Endothelial cell of umbilical vein (primary cell): ENCODE measurements around the gene NCK2. TPM values are rescaled to one million over a fixed set of nuclear protein-coding genes. Genes with fewer than 3 reads are reported as not detected.

Experiments used
- BruUV-seq: library from RNA; stranded (reverse); fragments of 400-500 nt; replicated peaks from 2 replicates; lab custom pipeline; 2021; lab: Mats Ljungman, UMichigan
- CTCF ChIA-PET: fragments of 300-600, 350-600 bp; sonication (Branson Sonifier 250); formaldehyde crosslinking; loops from one replicate; lab custom pipeline; 2021; ENCODE audit warnings: antibody characterized with exemption, inconsistent platforms; lab: Charles Lee
- POLR2A ChIA-PET: fragments of 300-600, 350-600 bp; sonication (Branson Sonifier 250); formaldehyde crosslinking; loops from one replicate; lab custom pipeline; 2021; ENCODE audit warnings: antibody characterized with exemption, inconsistent platforms; lab: Charles Lee
- DNase-seq: peaks from one replicate; pipeline ENCODE4 v3.0.0-alpha.2; 2011; ENCODE audit warnings: low read depth, low spot score
- FAIRE-seq: peaks from 2 replicates; lab custom pipeline; 2011; peaks lifted over from hg19 to GRCh38; lab: Jason Lieb, UNC
- H2AFZ ChIP-seq: 2 replicates; pipeline ENCODE4 v1.6.0; 2012; ENCODE audit warnings: low read depth, low read length, control low read depth, inconsistent platforms
- H3K27ac ChIP-seq: 2 replicates; pipeline ENCODE4 v1.5.1; 2011; ENCODE audit warnings: low read depth, mild to moderate bottlenecking, control low read depth, low read length, moderate library complexity; ENCODE audit not compliant: insufficient read depth
- H3K27me3 ChIP-seq, 2 experiments: 2 replicates each; pipeline versions ENCODE4 v1.6.0 to v1.6.1; 2011; ENCODE audit warnings: low read length in 2 of 2, mixed read lengths in 1 of 2; ENCODE audit not compliant: control insufficient read depth in 2 of 2, insufficient read depth in 2 of 2
- H3K36me3 ChIP-seq, 2 experiments: 2 replicates in 1 of 2; 3 replicates in 1 of 2; pipeline ENCODE4 v1.5.1; 2011; ENCODE audit warnings: low read length in 2 of 2, mild to moderate bottlenecking in 1 of 2, moderate library complexity in 1 of 2; ENCODE audit not compliant: control insufficient read depth in 2 of 2, insufficient read depth in 2 of 2; ENCODE audit errors: extremely low read depth in 1 of 2
- H3K4me1 ChIP-seq: 3 replicates; pipeline ENCODE4 v1.5.1; 2011; ENCODE audit warnings: mild to moderate bottlenecking, low read length; ENCODE audit not compliant: control insufficient read depth, insufficient read depth; ENCODE audit errors: extremely low read depth
- H3K4me2 ChIP-seq: 2 replicates; pipeline ENCODE4 v1.6.1; 2011; ENCODE audit warnings: low read length, control low read depth, mixed read lengths; ENCODE audit not compliant: insufficient read depth
- H3K4me3 ChIP-seq, 3 experiments: fragments of 200-600 bp in 1 of 3; sonication (generic), shearing (Covaris generic) in 1 of 3; replicated peaks in 1 of 3; 2 replicates each; pipeline ENCODE4 v1.5.1; 2011 to 2016; ENCODE audit warnings: control low read depth in 3 of 3, low read length in 3 of 3, mild to moderate bottlenecking in 2 of 3, inconsistent platforms in 1 of 3, low read depth in 1 of 3, moderate library complexity in 1 of 3; ENCODE audit not compliant: insufficient read depth in 1 of 3
- H3K79me2 ChIP-seq: 2 replicates; pipeline ENCODE4 v1.6.0; 2012; ENCODE audit warnings: low read length, inconsistent platforms; ENCODE audit not compliant: control insufficient read depth, insufficient read depth
- H3K9ac ChIP-seq: replicated peaks from 2 replicates; pipeline ENCODE3; 2011; ENCODE audit warnings: low read length, control low read depth; ENCODE audit not compliant: insufficient read depth; ENCODE audit errors: extremely low read depth
- H3K9me1 ChIP-seq: replicated peaks from 3 replicates; pipeline ENCODE4 v1.6.0; 2011; ENCODE audit warnings: mild to moderate bottlenecking, low read length; ENCODE audit not compliant: control insufficient read depth, insufficient read depth; ENCODE audit errors: extremely low read depth
- H3K9me3 ChIP-seq: replicated peaks from 2 replicates; pipeline ENCODE4 v1.5.1; 2012; ENCODE audit warnings: low read length, inconsistent platforms; ENCODE audit not compliant: control insufficient read depth, insufficient read depth
- H4K20me1 ChIP-seq: replicated peaks from 2 replicates; pipeline ENCODE3; 2011; ENCODE audit warnings: mild to moderate bottlenecking, low read length; ENCODE audit not compliant: control insufficient read depth, insufficient read depth; ENCODE audit errors: extremely low read depth
- EZH2 ChIP-seq: IDR thresholded peaks from 2 replicates; pipeline ENCODE4 v1.6.1; 2012; ENCODE audit warnings: borderline replicate concordance, low read depth, mild to moderate bottlenecking, moderate library complexity, low read length, inconsistent platforms; ENCODE audit not compliant: severe bottlenecking
- FOS ChIP-seq: IDR thresholded peaks from 2 replicates; pipeline ENCODE4 v1.6.1; 2011; ENCODE audit warnings: mild to moderate bottlenecking, low read length, moderate library complexity, borderline replicate concordance; ENCODE audit not compliant: insufficient read depth
- GATA2 ChIP-seq: IDR thresholded peaks from 2 replicates; pipeline ENCODE4 v1.7.0; 2011; ENCODE audit warnings: low read depth, mild to moderate bottlenecking, moderate library complexity, mixed read lengths, low read length; ENCODE audit not compliant: insufficient read length, insufficient read depth
- JUN ChIP-seq: IDR thresholded peaks from 2 replicates; pipeline ENCODE4 v1.6.1; 2011; ENCODE audit warnings: borderline replicate concordance, low read depth; ENCODE audit not compliant: insufficient read length, insufficient read depth
- MYC ChIP-seq: IDR thresholded peaks from one replicate; pipeline ENCODE4 v1.6.1; 2011; ENCODE audit warnings: mild to moderate bottlenecking, low read depth, low read length
- POLR2A ChIP-seq: IDR thresholded peaks from 2 replicates; pipeline ENCODE4 v1.6.1; 2012; ENCODE audit warnings: low read depth, mild to moderate bottlenecking, control low read depth, low read length
- POLR2AphosphoS5 ChIP-seq: IDR thresholded peaks from 2 replicates; pipeline ENCODE4 v1.6.1; 2012; ENCODE audit warnings: low read depth, mild to moderate bottlenecking, control low read depth, low read length, moderate library complexity; ENCODE audit not compliant: insufficient read depth
- dilution Hi-C: fragments of 300-500 bp; cut with MboI; formaldehyde crosslinking; loops from one replicate; pipeline ENCODE4 v1.15.0; 2019; ENCODE audit warnings: low sequenced_read_pairs; ENCODE audit not compliant: extremely low pct_ligation_motif_present
- intact Hi-C: fragments of 100-400 bp; cut with micrococcal nuclease; formaldehyde crosslinking; loops from one replicate; pipeline ENCODE4 v1.10.0; 2022
- polyA plus RNA-seq, 4 experiments: library from polyadenylated mRNA; depleted of rRNA in 3 of 4; stranded (reverse) in 3 of 4; unstranded in 1 of 4; fragments of >200 nt; gene quantifications; 2 replicates each; pipeline versions ENCODE4 v1.2.1 to v1.2.3, GENCODE V29; 2011 to 2012; ENCODE audit warnings: missing spikeins in 1 of 4
- total RNA-seq: library from RNA; stranded (reverse); gene quantifications from 2 replicates; pipeline ENCODE4 v1.2.3, GENCODE V29; 2021
- TF ChIP-seq, protein P1 (sequence below), 2 donors: IDR thresholded peaks; 1 replicate in 1 of 2; 2 replicates in 1 of 2; pipeline ENCODE4 v1.5.1; 2011; ENCODE audit warnings: low read length in 2 of 2, mild to moderate bottlenecking in 2 of 2, moderate library complexity in 2 of 2, control low read depth in 1 of 2, inconsistent platforms in 1 of 2, low read depth in 1 of 2; ENCODE audit not compliant: insufficient read depth in 1 of 2; ENCODE audit errors: extremely low read depth in 1 of 2
- TF ChIP-seq, protein P2 (sequence below): IDR thresholded peaks from 2 replicates; pipeline ENCODE4 v1.6.1; 2011; ENCODE audit not compliant: insufficient read depth, insufficient read length

NCK2 gene
- total and polyA plus RNA-seq, 2 donors (not counting 3 experiments of a cell fraction or from before 2014, with no cell fraction given) = 23.8 to 39.1 TPM

DNA sequence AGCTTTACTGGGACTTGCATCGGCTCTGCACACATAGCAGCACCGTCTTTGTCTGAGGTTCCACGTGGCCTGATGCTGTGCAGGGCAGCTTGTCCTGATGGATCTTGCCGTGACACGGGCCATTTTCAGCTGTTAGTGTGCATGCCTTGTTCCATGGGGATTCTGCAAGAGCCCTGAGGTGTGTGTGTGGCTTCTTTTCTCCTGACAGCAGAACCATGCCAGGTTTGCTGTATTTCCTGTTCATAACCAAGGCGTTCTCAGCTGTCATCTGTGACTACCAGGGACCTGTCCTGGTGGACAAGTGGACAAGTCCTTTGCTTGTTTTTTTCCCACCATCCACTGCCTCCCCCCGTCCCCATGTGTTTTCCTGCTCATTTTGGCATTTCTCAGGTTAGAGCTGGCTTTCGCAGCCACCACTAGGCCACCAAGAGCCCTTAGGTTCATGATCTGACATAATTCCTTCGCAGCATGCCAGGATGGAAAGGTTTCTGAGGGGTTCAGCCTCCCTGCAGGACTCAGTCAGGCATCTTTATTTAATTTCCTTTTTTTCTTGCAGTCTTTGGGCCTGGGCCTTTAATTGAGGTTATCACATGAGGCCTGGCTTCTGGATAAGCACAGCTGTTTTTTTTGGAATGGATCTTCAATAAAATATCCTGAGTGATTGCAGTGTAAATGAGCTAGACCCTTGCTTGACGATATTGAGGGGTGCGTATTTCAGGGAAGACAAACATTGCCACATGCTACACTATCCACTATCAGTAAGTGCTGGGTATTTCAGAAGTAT, 139.4 kb downstream of the NCK2 start:
- TF ChIP-seq POLR2A = no peak
- TF ChIP-seq GATA2 = no peak
- dilution Hi-C loops = no loop called here
- BruUV-seq = no TSS peak
- no peaks in the 10 kb centered on the region for H3K4me1 ChIP-seq
- FAIRE-seq = no peak
- peaks cover 8% of the 10 kb centered on the region for H3K79me2 ChIP-seq
- H4K20me1 ChIP-seq = peaks cover 10% of the 10 kb centered on the region
- intact Hi-C loops = loop anchor here (10.0 kb wide), 1 partner anchor 139 kb away; the partner anchor contains the start of gene NCK2
- DNase-seq = no peak
- H3K27ac ChIP-seq = no peak overlapping the region
- no peak overlapping the region for H3K9ac ChIP-seq
- H3K4me3 ChIP-seq = no peak overlapping the region
- no peaks in the 10 kb centered on the region for H3K27me3 ChIP-seq
- no peaks in the 10 kb centered on the region for H3K9me3 ChIP-seq
- CTCF ChIA-PET = interaction anchor here (1.4 kb wide), 1 partner anchor 10 kb away, joined by 3 read pairs; no protein-coding TSS in a partner anchor
- no peak overlapping the region for H3K4me2 ChIP-seq
- no peaks in the 10 kb centered on the region for H3K9me1 ChIP-seq
- H3K36me3 ChIP-seq = peaks cover 0 to 8% of the 10 kb centered on the region in 2 experiments
- POLR2A ChIA-PET = no interaction called here
- H2AFZ ChIP-seq = no peak overlapping the region

DNA sequence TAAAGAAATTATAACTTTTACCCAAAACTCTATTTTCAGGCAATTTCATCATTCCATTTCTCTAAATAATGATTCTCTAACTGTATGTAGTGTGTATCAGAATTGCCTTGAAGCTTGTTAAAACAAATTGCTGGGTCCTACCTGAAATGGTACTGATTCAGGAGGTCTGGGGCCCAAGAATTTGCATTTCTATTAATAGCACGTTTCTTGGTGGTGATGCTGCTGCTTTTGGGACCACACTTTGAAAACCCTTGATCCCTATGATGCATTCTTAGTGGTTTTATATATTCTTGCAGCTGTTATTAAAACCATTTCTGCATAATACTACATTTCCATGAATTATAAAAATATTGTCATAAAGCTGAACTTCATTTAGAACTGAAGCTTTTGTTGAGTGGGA, 140.7 kb downstream of the NCK2 start:
- Histone ChIP-seq H3K27ac (no peak overlapping the region), H2AFZ (no peak overlapping the region), H3K79me2 (peaks cover 8% of the 10 kb centered on the region), H4K20me1 (peaks cover 10% of the 10 kb centered on the region), H3K4me2 (no peak overlapping the region), H3K36me3 (peaks cover 0 to 8% of the 10 kb centered on the region in 2 experiments), H3K9ac (no peak overlapping the region), H3K9me1 (no peaks in the 10 kb centered on the region), H3K4me3 (no peak overlapping the region), H3K27me3 (no peaks in the 10 kb centered on the region), H3K9me3 (no peaks in the 10 kb centered on the region), H3K4me1 (no peaks in the 10 kb centered on the region)
- ChIA-PET CTCF (no interaction called here), POLR2A (no interaction called here)
- FAIRE-seq (no peak), DNase-seq (no peak)
- dilution Hi-C loops = no loop called here
- TF ChIP-seq, protein P1, sequence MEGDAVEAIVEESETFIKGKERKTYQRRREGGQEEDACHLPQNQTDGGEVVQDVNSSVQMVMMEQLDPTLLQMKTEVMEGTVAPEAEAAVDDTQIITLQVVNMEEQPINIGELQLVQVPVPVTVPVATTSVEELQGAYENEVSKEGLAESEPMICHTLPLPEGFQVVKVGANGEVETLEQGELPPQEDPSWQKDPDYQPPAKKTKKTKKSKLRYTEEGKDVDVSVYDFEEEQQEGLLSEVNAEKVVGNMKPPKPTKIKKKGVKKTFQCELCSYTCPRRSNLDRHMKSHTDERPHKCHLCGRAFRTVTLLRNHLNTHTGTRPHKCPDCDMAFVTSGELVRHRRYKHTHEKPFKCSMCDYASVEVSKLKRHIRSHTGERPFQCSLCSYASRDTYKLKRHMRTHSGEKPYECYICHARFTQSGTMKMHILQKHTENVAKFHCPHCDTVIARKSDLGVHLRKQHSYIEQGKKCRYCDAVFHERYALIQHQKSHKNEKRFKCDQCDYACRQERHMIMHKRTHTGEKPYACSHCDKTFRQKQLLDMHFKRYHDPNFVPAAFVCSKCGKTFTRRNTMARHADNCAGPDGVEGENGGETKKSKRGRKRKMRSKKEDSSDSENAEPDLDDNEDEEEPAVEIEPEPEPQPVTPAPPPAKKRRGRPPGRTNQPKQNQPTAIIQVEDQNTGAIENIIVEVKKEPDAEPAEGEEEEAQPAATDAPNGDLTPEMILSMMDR (IDR thresholded peaks at IDR 0.05; ENCODE audit: extremely low read depth in 1 of 2, insufficient read depth in 1 of 2, low read depth in 1 of 2, low read length in 2 of 2) = no peak
- TF ChIP-seq POLR2A = no peak
- TF ChIP-seq, protein P2, sequence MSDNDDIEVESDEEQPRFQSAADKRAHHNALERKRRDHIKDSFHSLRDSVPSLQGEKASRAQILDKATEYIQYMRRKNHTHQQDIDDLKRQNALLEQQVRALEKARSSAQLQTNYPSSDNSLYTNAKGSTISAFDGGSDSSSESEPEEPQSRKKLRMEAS = no peak
- no peak for TF ChIP-seq MYC
- TF ChIP-seq JUN = no peak
- no peak for TF ChIP-seq POLR2AphosphoS5
- TF ChIP-seq FOS = no peak
- no peak for TF ChIP-seq GATA2
- TF ChIP-seq EZH2 = no peak
- intact Hi-C loops = loop anchor here (10.0 kb wide), 1 partner anchor 141 kb away; the partner anchor contains the start of gene NCK2
- no TSS peak for BruUV-seq
